HepG2 (cell line): ENCODE results near the gene ARHGEF40. TPM values are rescaled to one million over a fixed set of nuclear protein-coding genes. Genes with fewer than 3 reads are reported as not detected.

ENCODE experiments used
- ATAD3A ChIP-seq: sonication (generic); formaldehyde crosslinking; IDR thresholded peaks from 2 replicates; pipeline ENCODE4 v1.4.0; 2020; ENCODE audit warnings: missing genetic modification reagents
- CHCHD3 ChIP-seq: sonication (generic); formaldehyde crosslinking; IDR thresholded peaks from 2 replicates; pipeline ENCODE4 v1.8.0; 2022; ENCODE audit warnings: mild to moderate bottlenecking, missing genetic modification reagents, moderate library complexity
- DNMT3B ChIP-seq: conservative IDR thresholded peaks from 2 replicates; pipeline ENCODE4 v1.6.1; 2016; ENCODE audit warnings: missing biosample characterization, control low read depth
- GTF3A ChIP-seq: sonication (generic); formaldehyde crosslinking; conservative IDR thresholded peaks from 2 replicates; pipeline ENCODE4 v1.4.0; 2020; ENCODE audit warnings: mild to moderate bottlenecking, missing genetic modification reagents
- HNF4G ChIP-seq, 2 experiments: sonication (generic) in 1 of 2; formaldehyde crosslinking in 1 of 2; IDR thresholded peaks; 2 replicates each; pipeline versions ENCODE4 v1.4.0 to v1.6.1; 2011 to 2020; ENCODE audit warnings: borderline replicate concordance in 2 of 2, low read depth in 2 of 2, mild to moderate bottlenecking in 2 of 2, low read length in 1 of 2, missing genetic modification reagents in 1 of 2, moderate library complexity in 1 of 2
- MAZ ChIP-seq, 2 experiments: sonication (generic) in 1 of 2; formaldehyde crosslinking in 1 of 2; IDR thresholded peaks; 2 replicates each; pipeline versions ENCODE4 v1.5.0 to v1.6.1; 2012 to 2020; ENCODE audit warnings: low read depth in 2 of 2, mild to moderate bottlenecking in 2 of 2, borderline replicate concordance in 1 of 2, improper control_type of control experiment in 1 of 2, low read length in 1 of 2, missing genetic modification reagents in 1 of 2, moderate library complexity in 1 of 2
- MED8 ChIP-seq: sonication (generic); formaldehyde crosslinking; IDR thresholded peaks from 2 replicates; pipeline ENCODE4 v1.8.1; 2023; ENCODE audit warnings: mild to moderate bottlenecking, missing genetic modification reagents; ENCODE audit not compliant: insufficient replicate concordance
- POLR2G ChIP-seq: fragments of 200-400 bp; formaldehyde crosslinking; IDR thresholded peaks from 2 replicates; pipeline ENCODE4 v1.6.1; 2018; ENCODE audit warnings: mild to moderate bottlenecking, low read depth, low read length, moderate library complexity
- SNAPC2 ChIP-seq: sonication (generic); formaldehyde crosslinking; IDR thresholded peaks from 2 replicates; pipeline ENCODE4 v1.8.1; 2022; ENCODE audit warnings: mild to moderate bottlenecking, missing genetic modification reagents
- SP4 ChIP-seq: sonication (generic); formaldehyde crosslinking; IDR thresholded peaks from 2 replicates; pipeline ENCODE4 v1.8.1; 2023; ENCODE audit warnings: mild to moderate bottlenecking, missing genetic modification reagents
- TBX3 ChIP-seq: fragments of 450-650 bp; IDR thresholded peaks from 2 replicates; pipeline ENCODE4 v1.6.1; 2017; ENCODE audit warnings: antibody characterized with exemption, mild to moderate bottlenecking, inconsistent platforms, borderline replicate concordance
- ZBTB38 ChIP-seq: sonication (generic); formaldehyde crosslinking; IDR thresholded peaks from 2 replicates; pipeline ENCODE4 v1.5.1; 2020; ENCODE audit warnings: mild to moderate bottlenecking, missing genetic modification reagents
- ZNF788 ChIP-seq: sonication (generic); formaldehyde crosslinking; IDR thresholded peaks from 2 replicates; pipeline ENCODE4 v1.5.0; 2020; ENCODE audit warnings: mild to moderate bottlenecking, missing genetic modification reagents, borderline replicate concordance
- ZNF878 ChIP-seq: sonication (generic); formaldehyde crosslinking; IDR thresholded peaks from 2 replicates; pipeline ENCODE4 v1.8.1; 2023; ENCODE audit warnings: mild to moderate bottlenecking, missing genetic modification reagents, moderate library complexity
- polyA plus RNA-seq, 8 experiments: library from polyadenylated mRNA; depleted of rRNA in 3 of 8; stranded (reverse) in 7 of 8; unstranded in 1 of 8; fragments of >200 nt; fragmentation: Illumina TruSeq in 4 of 8; extraction: Trizol in 4 of 8; gene quantifications; 2 replicates each; pipeline versions ENCODE4 v1.2.1 to v1.2.3, GENCODE V29; 2011 to 2016; ENCODE audit warnings: low read depth in 4 of 8, missing spikeins in 1 of 8, mixed read lengths in 1 of 8; ENCODE audit not compliant: insufficient read depth in 1 of 8
- total RNA-seq, 5 experiments: library from RNA; depleted of rRNA; stranded (reverse); fragments of >200 nt; fragmentation: Illumina TruSeq; extraction: Trizol; gene quantifications; 2 replicates each; pipeline ENCODE4 v1.2.3, GENCODE V29; 2016; ENCODE audit warnings: low read depth in 1 of 5
- TF ChIP-seq, protein P1 (sequence below): fragments of 450-650 bp; IDR thresholded peaks from 2 replicates; pipeline ENCODE4 v1.6.1; 2016
- TF ChIP-seq, protein P2 (sequence below): sonication (generic); formaldehyde crosslinking; IDR thresholded peaks from 2 replicates; pipeline ENCODE4 v1.4.0; 2020; ENCODE audit warnings: mild to moderate bottlenecking, low read depth, missing genetic modification reagents
- TF ChIP-seq, protein P3 (sequence below): sonication (generic); formaldehyde crosslinking; IDR thresholded peaks from 2 replicates; pipeline ENCODE4 v1.4.0; 2020; ENCODE audit warnings: missing genetic modification reagents
- TF ChIP-seq, protein P4 (sequence below): sonication (generic); formaldehyde crosslinking; IDR thresholded peaks from 2 replicates; pipeline ENCODE4 v1.5.1; 2020; ENCODE audit warnings: mild to moderate bottlenecking, missing genetic modification reagents, moderate library complexity

Gene ARHGEF40
- total and polyA plus RNA-seq, 2 of the 13 experiments (the other 11 are each of a cell fraction or from before 2014, with no cell fraction given): 28.1 to 78.1 TPM

DNA sequence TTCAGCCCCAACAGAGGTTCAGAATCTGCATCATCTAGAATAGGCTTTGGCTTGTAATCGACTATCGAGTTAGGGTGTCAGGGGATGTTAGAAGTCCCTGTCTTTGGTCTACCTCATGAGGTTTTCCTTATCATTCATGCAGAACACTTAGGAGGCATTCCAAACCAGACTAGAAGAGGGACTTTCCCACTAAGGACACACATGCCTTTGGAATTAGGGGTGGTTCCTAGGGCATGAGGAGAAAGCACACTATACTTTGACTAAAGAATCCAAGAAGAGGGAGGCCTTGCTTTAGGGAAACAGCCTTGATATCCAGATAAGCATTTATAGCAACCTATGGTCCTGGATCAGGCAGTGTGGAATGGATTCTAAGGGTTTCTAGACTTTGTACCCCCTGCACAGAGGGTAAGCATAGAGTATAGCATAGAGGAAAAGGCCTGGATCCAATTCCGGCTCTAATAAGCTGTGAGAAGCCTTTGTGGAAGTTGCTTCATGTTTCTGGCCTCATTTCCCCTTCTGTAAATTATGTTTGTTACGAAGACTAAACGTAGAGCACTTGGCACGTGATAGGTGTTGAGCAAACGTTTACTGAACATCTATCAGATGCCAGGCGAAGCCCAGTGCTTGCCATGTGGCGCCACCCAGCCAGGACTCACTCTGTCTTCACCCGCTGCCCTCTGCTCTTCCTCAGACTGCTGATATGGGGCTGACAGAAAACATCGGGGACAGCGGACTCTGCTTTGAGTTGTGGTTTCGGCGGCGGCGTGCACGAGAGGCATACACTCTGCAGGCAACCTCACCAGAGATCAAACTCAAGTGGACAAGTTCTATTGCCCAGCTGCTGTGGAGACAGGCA, 15.1 kb downstream of the ARHGEF40 start (continued):
- no peak for TF ChIP-seq SNAPC2 (CRISPR knock-in tag)
- no peak for TF ChIP-seq DNMT3B (CRISPR knock-in tag)
- TF ChIP-seq ZNF878: no peak
- TF ChIP-seq, protein P1, sequence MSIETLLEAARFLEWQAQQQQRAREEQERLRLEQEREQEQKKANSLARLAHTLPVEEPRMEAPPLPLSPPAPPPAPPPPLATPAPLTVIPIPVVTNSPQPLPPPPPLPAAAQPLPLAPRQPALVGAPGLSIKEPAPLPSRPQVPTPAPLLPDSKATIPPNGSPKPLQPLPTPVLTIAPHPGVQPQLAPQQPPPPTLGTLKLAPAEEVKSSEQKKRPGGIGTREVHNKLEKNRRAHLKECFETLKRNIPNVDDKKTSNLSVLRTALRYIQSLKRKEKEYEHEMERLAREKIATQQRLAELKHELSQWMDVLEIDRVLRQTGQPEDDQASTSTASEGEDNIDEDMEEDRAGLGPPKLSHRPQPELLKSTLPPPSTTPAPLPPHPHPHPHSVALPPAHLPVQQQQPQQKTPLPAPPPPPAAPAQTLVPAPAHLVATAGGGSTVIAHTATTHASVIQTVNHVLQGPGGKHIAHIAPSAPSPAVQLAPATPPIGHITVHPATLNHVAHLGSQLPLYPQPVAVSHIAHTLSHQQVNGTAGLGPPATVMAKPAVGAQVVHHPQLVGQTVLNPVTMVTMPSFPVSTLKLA: no peak
- peak; percentile 54; the same call in 1 of the 2 replicates for TF ChIP-seq HNF4G (IDR thresholded peaks at IDR 0.05; ENCODE audit: borderline replicate concordance, low read depth, low read length)
- no peak for TF ChIP-seq HNF4G (CRISPR knock-in tag; IDR thresholded peaks at IDR 0.05; ENCODE audit: borderline replicate concordance, low read depth)
- TF ChIP-seq ZNF788 (CRISPR knock-in tag): no peak
- no peak for TF ChIP-seq ATAD3A (CRISPR knock-in tag)
- TF ChIP-seq MAZ (IDR thresholded peaks at IDR 0.05; ENCODE audit: borderline replicate concordance, low read depth, low read length): no peak
- TF ChIP-seq MAZ (CRISPR knock-in tag; IDR thresholded peaks at IDR 0.05; ENCODE audit: low read depth): no peak
- TF ChIP-seq GTF3A (CRISPR knock-in tag): no peak
- peak; percentile 36 for TF ChIP-seq MED8 (CRISPR knock-in tag)
- TF ChIP-seq CHCHD3 (CRISPR knock-in tag): no peak
- TF ChIP-seq, protein P2, sequence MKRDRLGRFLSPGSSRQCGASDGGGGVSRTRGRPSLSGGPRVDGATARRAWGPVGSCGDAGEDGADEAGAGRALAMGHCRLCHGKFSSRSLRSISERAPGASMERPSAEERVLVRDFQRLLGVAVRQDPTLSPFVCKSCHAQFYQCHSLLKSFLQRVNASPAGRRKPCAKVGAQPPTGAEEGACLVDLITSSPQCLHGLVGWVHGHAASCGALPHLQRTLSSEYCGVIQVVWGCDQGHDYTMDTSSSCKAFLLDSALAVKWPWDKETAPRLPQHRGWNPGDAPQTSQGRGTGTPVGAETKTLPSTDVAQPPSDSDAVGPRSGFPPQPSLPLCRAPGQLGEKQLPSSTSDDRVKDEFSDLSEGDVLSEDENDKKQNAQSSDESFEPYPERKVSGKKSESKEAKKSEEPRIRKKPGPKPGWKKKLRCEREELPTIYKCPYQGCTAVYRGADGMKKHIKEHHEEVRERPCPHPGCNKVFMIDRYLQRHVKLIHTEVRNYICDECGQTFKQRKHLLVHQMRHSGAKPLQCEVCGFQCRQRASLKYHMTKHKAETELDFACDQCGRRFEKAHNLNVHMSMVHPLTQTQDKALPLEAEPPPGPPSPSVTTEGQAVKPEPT: no peak
- peak; percentile 42; the same call in 1 of the 2 replicates for TF ChIP-seq TBX3
- TF ChIP-seq, protein P3, sequence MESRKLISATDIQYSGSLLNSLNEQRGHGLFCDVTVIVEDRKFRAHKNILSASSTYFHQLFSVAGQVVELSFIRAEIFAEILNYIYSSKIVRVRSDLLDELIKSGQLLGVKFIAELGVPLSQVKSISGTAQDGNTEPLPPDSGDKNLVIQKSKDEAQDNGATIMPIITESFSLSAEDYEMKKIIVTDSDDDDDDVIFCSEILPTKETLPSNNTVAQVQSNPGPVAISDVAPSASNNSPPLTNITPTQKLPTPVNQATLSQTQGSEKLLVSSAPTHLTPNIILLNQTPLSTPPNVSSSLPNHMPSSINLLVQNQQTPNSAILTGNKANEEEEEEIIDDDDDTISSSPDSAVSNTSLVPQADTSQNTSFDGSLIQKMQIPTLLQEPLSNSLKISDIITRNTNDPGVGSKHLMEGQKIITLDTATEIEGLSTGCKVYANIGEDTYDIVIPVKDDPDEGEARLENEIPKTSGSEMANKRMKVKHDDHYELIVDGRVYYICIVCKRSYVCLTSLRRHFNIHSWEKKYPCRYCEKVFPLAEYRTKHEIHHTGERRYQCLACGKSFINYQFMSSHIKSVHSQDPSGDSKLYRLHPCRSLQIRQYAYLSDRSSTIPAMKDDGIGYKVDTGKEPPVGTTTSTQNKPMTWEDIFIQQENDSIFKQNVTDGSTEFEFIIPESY (CRISPR knock-in tag): peak; percentile 18; the same call in 1 of the 2 replicates
- peak; percentile 15; the same call in 1 of the 2 replicates for TF ChIP-seq POLR2G
- TF ChIP-seq ZBTB38 (CRISPR knock-in tag): peak; percentile 47; the same call in 1 of the 2 replicates
- TF ChIP-seq, protein P4, sequence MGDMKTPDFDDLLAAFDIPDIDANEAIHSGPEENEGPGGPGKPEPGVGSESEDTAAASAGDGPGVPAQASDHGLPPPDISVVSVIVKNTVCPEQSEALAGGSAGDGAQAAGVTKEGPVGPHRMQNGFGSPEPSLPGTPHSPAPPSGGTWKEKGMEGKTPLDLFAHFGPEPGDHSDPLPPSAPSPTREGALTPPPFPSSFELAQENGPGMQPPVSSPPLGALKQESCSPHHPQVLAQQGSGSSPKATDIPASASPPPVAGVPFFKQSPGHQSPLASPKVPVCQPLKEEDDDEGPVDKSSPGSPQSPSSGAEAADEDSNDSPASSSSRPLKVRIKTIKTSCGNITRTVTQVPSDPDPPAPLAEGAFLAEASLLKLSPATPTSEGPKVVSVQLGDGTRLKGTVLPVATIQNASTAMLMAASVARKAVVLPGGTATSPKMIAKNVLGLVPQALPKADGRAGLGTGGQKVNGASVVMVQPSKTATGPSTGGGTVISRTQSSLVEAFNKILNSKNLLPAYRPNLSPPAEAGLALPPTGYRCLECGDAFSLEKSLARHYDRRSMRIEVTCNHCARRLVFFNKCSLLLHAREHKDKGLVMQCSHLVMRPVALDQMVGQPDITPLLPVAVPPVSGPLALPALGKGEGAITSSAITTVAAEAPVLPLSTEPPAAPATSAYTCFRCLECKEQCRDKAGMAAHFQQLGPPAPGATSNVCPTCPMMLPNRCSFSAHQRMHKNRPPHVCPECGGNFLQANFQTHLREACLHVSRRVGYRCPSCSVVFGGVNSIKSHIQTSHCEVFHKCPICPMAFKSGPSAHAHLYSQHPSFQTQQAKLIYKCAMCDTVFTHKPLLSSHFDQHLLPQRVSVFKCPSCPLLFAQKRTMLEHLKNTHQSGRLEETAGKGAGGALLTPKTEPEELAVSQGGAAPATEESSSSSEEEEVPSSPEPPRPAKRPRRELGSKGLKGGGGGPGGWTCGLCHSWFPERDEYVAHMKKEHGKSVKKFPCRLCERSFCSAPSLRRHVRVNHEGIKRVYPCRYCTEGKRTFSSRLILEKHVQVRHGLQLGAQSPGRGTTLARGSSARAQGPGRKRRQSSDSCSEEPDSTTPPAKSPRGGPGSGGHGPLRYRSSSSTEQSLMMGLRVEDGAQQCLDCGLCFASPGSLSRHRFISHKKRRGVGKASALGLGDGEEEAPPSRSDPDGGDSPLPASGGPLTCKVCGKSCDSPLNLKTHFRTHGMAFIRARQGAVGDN (CRISPR knock-in tag): peak; percentile 44; the same call in 1 of the 2 replicates
- TF ChIP-seq SP4 (CRISPR knock-in tag): no peak
